Activated CD8-positive, alpha-beta T cell treated with anti-CD3 and anti-CD28 coated beads, Interleukin-2, amount 10 ng/mL, durations not matched to agents 7 days and 5 days (primary cell): Measurements from ENCODE around the gene KCNH6. TPM values are rescaled to one million over a fixed set of nuclear protein-coding genes. Genes with fewer than 3 reads are reported as not detected.

Source experiments
- ATAC-seq: fragments of 150-1000 bp; cut with Tn5 transposase; one replicate; pipeline ENCODE4 v1.10.0; 2021; ENCODE audit warnings: moderate library complexity
- CTCF ChIA-PET: fragments of 350-600 bp; sonication (Branson Sonifier 250); formaldehyde crosslinking; loops from one replicate; lab custom pipeline; 2021; ENCODE audit warnings: antibody characterized with exemption; lab: Charles Lee
- POLR2A ChIA-PET: fragments of 350-600 bp; sonication (Branson Sonifier 250); formaldehyde crosslinking; loops from one replicate; lab custom pipeline; 2021; ENCODE audit warnings: antibody characterized with exemption; lab: Charles Lee
- DNase-seq: peaks from one replicate; pipeline ENCODE4 v3.0.0-alpha.2; 2020
- H3K27ac Mint-ChIP-seq: one replicate; pipeline ENCODE4 v1.8.0; 2021; ENCODE audit warnings: mild to moderate bottlenecking, mixed read lengths
- H3K27me3 Mint-ChIP-seq: one replicate; pipeline ENCODE4 v1.8.0; 2021; ENCODE audit warnings: low read depth, mixed read lengths
- H3K36me3 Mint-ChIP-seq: one replicate; pipeline ENCODE4 v1.8.0; 2021; ENCODE audit warnings: low read depth, mixed read lengths
- H3K4me1 Mint-ChIP-seq: one replicate; pipeline ENCODE4 v1.8.0; 2021; ENCODE audit warnings: low read depth, mixed read lengths
- H3K4me3 Mint-ChIP-seq: one replicate; pipeline ENCODE4 v1.8.0; 2021; ENCODE audit warnings: mild to moderate bottlenecking, mixed read lengths
- H3K9me3 Mint-ChIP-seq: one replicate; pipeline ENCODE4 v1.8.0; 2022; ENCODE audit warnings: mixed read lengths; ENCODE audit not compliant: insufficient read depth
- total RNA-seq, 2 experiments: library from RNA; stranded (reverse); gene quantifications; one replicate each; pipeline ENCODE4 v1.2.3, GENCODE V29; 2021

KCNH6 gene
- total RNA-seq, 2 experiments from 2014 or later: not detected

- Mint-ChIP-seq H3K36me3 (no peaks in the 10 kb centered on the region), H3K27ac (no peak overlapping the region), H3K4me1 (no peaks in the 10 kb centered on the region), H3K9me3 (no peaks in the 10 kb centered on the region), H3K4me3 (no peak overlapping the region), H3K27me3 (no peaks in the 10 kb centered on the region)
- ChIA-PET CTCF (interaction anchor here (2.5 kb wide), 1 partner anchor 81 kb away, joined by 9 read pairs; no protein-coding TSS in a partner anchor), POLR2A (no interaction called here)
- no peak for DNase-seq
- no peak for ATAC-seq
These were observed 7.4 kb downstream of the KCNH6 start for GRCh38 chr17:63530557-63531021.

GRCh38 chr17:63531022-63531965 is 8.1 kb downstream of the KCNH6 start:
- Mint-ChIP-seq H3K9me3 (no peaks in the 10 kb centered on the region), H3K4me1 (no peaks in the 10 kb centered on the region), H3K4me3 (no peak overlapping the region), H3K36me3 (no peaks in the 10 kb centered on the region), H3K27me3 (no peaks in the 10 kb centered on the region), H3K27ac (no peak overlapping the region)
- CTCF ChIA-PET: interaction anchor here (2.5 kb wide), 1 partner anchor 81 kb away, joined by 9 read pairs; no protein-coding TSS in a partner anchor
- ATAC-seq: no peak
- POLR2A ChIA-PET: no interaction called here
- DNase-seq: no peak

- DNase-seq (no peak), ATAC-seq (no peak)
- Mint-ChIP-seq H3K36me3 (no peaks in the 10 kb centered on the region), H3K9me3 (no peaks in the 10 kb centered on the region), H3K27me3 (peaks cover 13% of the 10 kb centered on the region), H3K4me3 (no peak overlapping the region), H3K4me1 (peaks cover 6% of the 10 kb centered on the region), H3K27ac (no peak overlapping the region)
- POLR2A ChIA-PET: no interaction called here
- CTCF ChIA-PET: no interaction called here
These were observed 10.4 kb downstream of the KCNH6 start for GRCh38 chr17:63533433-63534077.

GRCh38 chr17:63534078-63534570 is 11.0 kb downstream of the KCNH6 start:
- ATAC-seq: no peak
- Mint-ChIP-seq H3K36me3 (no peaks in the 10 kb centered on the region), H3K27me3 (peaks cover 19% of the 10 kb centered on the region), H3K9me3 (no peaks in the 10 kb centered on the region), H3K4me3 (no peak overlapping the region), H3K27ac (no peak overlapping the region), H3K4me1 (peaks cover 6% of the 10 kb centered on the region)
- POLR2A ChIA-PET: no interaction called here
- CTCF ChIA-PET: no interaction called here
- no peak for DNase-seq

GRCh38 chr17:63534816-63535455 is 11.8 kb downstream of the KCNH6 start:
- POLR2A ChIA-PET: no interaction called here
- H3K9me3 Mint-ChIP-seq: no peaks in the 10 kb centered on the region
- CTCF ChIA-PET: no interaction called here

GRCh38 chr17:63535640-63536039 is 12.5 kb downstream of the KCNH6 start:
- no peaks in the 10 kb centered on the region for H3K36me3 Mint-ChIP-seq
- no peak overlapping the region for H3K4me3 Mint-ChIP-seq
- H3K27me3 Mint-ChIP-seq: peaks cover 30% of the 10 kb centered on the region
- DNase-seq (no peak), ATAC-seq (no peak)
- H3K27ac Mint-ChIP-seq: no peak overlapping the region
- no peaks in the 10 kb centered on the region for H3K9me3 Mint-ChIP-seq
- POLR2A ChIA-PET: no interaction called here
- peaks cover 6% of the 10 kb centered on the region for H3K4me1 Mint-ChIP-seq
- CTCF ChIA-PET: no interaction called here

More at GRCh38 chr17:63534816-63535455, 11.8 kb downstream of the KCNH6 start:
- peaks cover 27% of the 10 kb centered on the region for H3K27me3 Mint-ChIP-seq
- H3K4me3 Mint-ChIP-seq: no peak overlapping the region
- DNase-seq (no peak), ATAC-seq (no peak)
- H3K36me3 Mint-ChIP-seq: no peaks in the 10 kb centered on the region
- H3K4me1 Mint-ChIP-seq: peaks cover 6% of the 10 kb centered on the region
- H3K27ac Mint-ChIP-seq: no peak overlapping the region

- DNase-seq: no peak
- no peaks in the 10 kb centered on the region for H3K36me3 Mint-ChIP-seq
- H3K9me3 Mint-ChIP-seq: no peaks in the 10 kb centered on the region
- H3K27ac Mint-ChIP-seq: no peak overlapping the region
- ChIA-PET CTCF (interaction anchor here (1.2 kb wide), 1 partner anchor 75 kb away, joined by 3 read pairs; no protein-coding TSS in a partner anchor), POLR2A (no interaction called here)
- no peak overlapping the region for H3K4me3 Mint-ChIP-seq
- ATAC-seq: no peak
- H3K27me3 Mint-ChIP-seq: peaks cover 30% of the 10 kb centered on the region
- peaks cover 6% of the 10 kb centered on the region for H3K4me1 Mint-ChIP-seq
These were observed 13.8 kb downstream of the KCNH6 start for GRCh38 chr17:63537001-63537400.

GRCh38 chr17:63537991-63538692 is 15.0 kb downstream of the KCNH6 start:
- Mint-ChIP-seq H3K27ac (no peak overlapping the region), H3K9me3 (no peaks in the 10 kb centered on the region), H3K4me3 (no peak overlapping the region), H3K4me1 (peaks cover 6% of the 10 kb centered on the region), H3K36me3 (no peaks in the 10 kb centered on the region), H3K27me3 (peaks cover 32% of the 10 kb centered on the region)
- CTCF ChIA-PET: interaction anchor here (0.6 to 1.2 kb wide), 2 partner anchors 73 to 74 kb away, joined by 3 read pairs; no protein-coding TSS in a partner anchor
- ATAC-seq (peak; percentile 49), DNase-seq (no peak)
- POLR2A ChIA-PET: no interaction called here

GRCh38 chr17:63538693-63539595 is 15.8 kb downstream of the KCNH6 start:
- CTCF ChIA-PET: interaction anchor here (0.6 kb wide), 1 partner anchor 73 kb away, joined by 3 read pairs; no protein-coding TSS in a partner anchor
- DNase-seq: no peak
- Mint-ChIP-seq H3K4me1 (peaks cover 6% of the 10 kb centered on the region), H3K4me3 (no peak overlapping the region), H3K27ac (no peak overlapping the region), H3K9me3 (no peaks in the 10 kb centered on the region), H3K27me3 (peaks cover 32% of the 10 kb centered on the region), H3K36me3 (no peaks in the 10 kb centered on the region)
- POLR2A ChIA-PET: no interaction called here
- ATAC-seq: no peak

GRCh38 chr17:63540590-63540989 is 17.4 kb downstream of the KCNH6 start:
- CTCF ChIA-PET: no interaction called here
- ATAC-seq: no peak
- POLR2A ChIA-PET: no interaction called here
- Mint-ChIP-seq H3K4me3 (no peak overlapping the region), H3K4me1 (peaks cover 6% of the 10 kb centered on the region), H3K36me3 (no peaks in the 10 kb centered on the region), H3K27me3 (peaks cover 32% of the 10 kb centered on the region), H3K9me3 (no peaks in the 10 kb centered on the region), H3K27ac (no peak overlapping the region)
- DNase-seq: no peak
